Progenitor cell of endocrine pancreas (in vitro differentiated cells): ENCODE results near the gene ADARB1. TPM values are rescaled to one million over a fixed set of nuclear protein-coding genes. Genes with fewer than 3 reads are reported as not detected.

Experiments used
- DNase-seq: peaks from one replicate; pipeline ENCODE4 v3.0.0; 2021; ENCODE audit warnings: low spot score; ENCODE audit not compliant: unreplicated experiment
- H3K27ac Mint-ChIP-seq: 2 replicates; pipeline ENCODE4 v1.8.0; 2021; ENCODE audit warnings: mild to moderate bottlenecking, moderate library complexity, mixed read lengths
- H3K27me3 Mint-ChIP-seq: 2 replicates; pipeline ENCODE4 v1.8.0; 2021; ENCODE audit warnings: mixed read lengths
- H3K36me3 Mint-ChIP-seq: 2 replicates; pipeline ENCODE4 v1.8.0; 2022; ENCODE audit warnings: mixed read lengths; ENCODE audit not compliant: insufficient read depth
- H3K4me1 Mint-ChIP-seq: 2 replicates; pipeline ENCODE4 v1.8.0; 2021; ENCODE audit warnings: low read depth, mixed read lengths
- H3K4me3 Mint-ChIP-seq: 2 replicates; pipeline ENCODE4 v1.8.0; 2021; ENCODE audit warnings: low read depth, mild to moderate bottlenecking, moderate library complexity, mixed read lengths
- H3K9me3 Mint-ChIP-seq: 2 replicates; pipeline ENCODE4 v1.8.0; 2021; ENCODE audit warnings: low read depth, mixed read lengths
- CTCF ChIP-seq: fragments of 200-600 bp; sonication (generic); IDR thresholded peaks from one replicate; pipeline ENCODE4 v1.5.0; 2021; ENCODE audit warnings: antibody characterized with exemption, mild to moderate bottlenecking; ENCODE audit not compliant: unreplicated experiment
- total RNA-seq: library from RNA; stranded (reverse); gene quantifications from 2 replicates; pipeline ENCODE4 v1.2.1, GENCODE V29; 2021

The ADARB1 gene
- total RNA-seq, 1 donor from 2014 or later, result 19.1 TPM

GRCh38 chr21:45032977-45033710 is 41.2 kb upstream of the ADARB1 start:
- Mint-ChIP-seq H3K36me3 (peaks cover 2% of the 10 kb centered on the region), H3K27me3 (peaks cover 27% of the 10 kb centered on the region), H3K9me3 (peaks cover 4% of the 10 kb centered on the region), H3K4me1 (peaks cover 14% of the 10 kb centered on the region), H3K4me3 (no peak overlapping the region), H3K27ac (no peak overlapping the region)
- DNase-seq, result no peak
- no peak for TF ChIP-seq CTCF

- Mint-ChIP-seq H3K9me3 (peaks cover 4% of the 10 kb centered on the region), H3K4me3 (no peak overlapping the region), H3K36me3 (peaks cover 2% of the 10 kb centered on the region), H3K27me3 (peaks cover 27% of the 10 kb centered on the region), H3K4me1 (peaks cover 14% of the 10 kb centered on the region), H3K27ac (no peak overlapping the region)
- DNase-seq, result no peak
- TF ChIP-seq CTCF, result no peak
These were observed 40.4 kb upstream of the ADARB1 start for GRCh38 chr21:45033791-45034555.

GRCh38 chr21:45034556-45035476 is 39.6 kb upstream of the ADARB1 start:
- peaks cover 13% of the 10 kb centered on the region for H3K4me1 Mint-ChIP-seq

GRCh38 chr21:45035477-45035848 is 38.9 kb upstream of the ADARB1 start:
- Mint-ChIP-seq H3K27ac (no peak overlapping the region), H3K4me3 (no peak overlapping the region), H3K4me1 (peaks cover 8% of the 10 kb centered on the region), H3K36me3 (peaks cover 2% of the 10 kb centered on the region), H3K27me3 (peaks cover 20% of the 10 kb centered on the region), H3K9me3 (peaks cover 4% of the 10 kb centered on the region)
- TF ChIP-seq CTCF, result no peak
- no peak for DNase-seq

More at GRCh38 chr21:45034556-45035476, 39.6 kb upstream of the ADARB1 start:
- DNase-seq, result no peak
- no peak for TF ChIP-seq CTCF
- peaks cover 4% of the 10 kb centered on the region for H3K9me3 Mint-ChIP-seq
- H3K27me3 Mint-ChIP-seq, result peaks cover 23% of the 10 kb centered on the region
- no peak overlapping the region for H3K27ac Mint-ChIP-seq
- no peak overlapping the region for H3K4me3 Mint-ChIP-seq
- H3K36me3 Mint-ChIP-seq, result peaks cover 2% of the 10 kb centered on the region

- TF ChIP-seq CTCF, result no peak
- Mint-ChIP-seq H3K4me3 (no peak overlapping the region), H3K27me3 (peaks cover 17% of the 10 kb centered on the region), H3K9me3 (peaks cover 4% of the 10 kb centered on the region), H3K4me1 (peaks cover 6% of the 10 kb centered on the region), H3K36me3 (peaks cover 2% of the 10 kb centered on the region), H3K27ac (no peak overlapping the region)
- no peak for DNase-seq
These were observed 37.8 kb upstream of the ADARB1 start for GRCh38 chr21:45036630-45037029.
